Astrocyte (in vitro differentiated cells and primary cell): ENCODE data around the gene FAM219B. TPM values are rescaled to one million over a fixed set of nuclear protein-coding genes. Genes with fewer than 3 reads are reported as not detected.

ENCODE experiments used
- DNase-seq: peaks from one replicate; pipeline ENCODE4 v3.0.0-alpha.2; 2010; ENCODE audit warnings: low read depth
- FAIRE-seq: peaks from 2 replicates; lab custom pipeline; 2011; peaks lifted over from hg19 to GRCh38; lab: Jason Lieb, UNC
- H2AFZ ChIP-seq: 2 replicates; pipeline ENCODE4 v1.6.0; 2012; ENCODE audit warnings: low read depth, low read length, inconsistent platforms
- H3K27ac ChIP-seq: 2 replicates; pipeline ENCODE4 v1.5.1; 2011; ENCODE audit warnings: low read depth, low read length, inconsistent platforms
- H3K27me3 ChIP-seq: 2 replicates; pipeline ENCODE4 v1.6.0; 2011; ENCODE audit warnings: low read length, inconsistent platforms; ENCODE audit not compliant: insufficient read depth
- H3K36me3 ChIP-seq: 2 replicates; pipeline ENCODE4 v1.5.1; 2011; ENCODE audit warnings: low read length, inconsistent platforms; ENCODE audit not compliant: insufficient read depth
- H3K4me1 ChIP-seq: 2 replicates; pipeline ENCODE4 v1.5.1; 2011; ENCODE audit warnings: low read length, inconsistent platforms; ENCODE audit not compliant: insufficient read depth
- H3K4me2 ChIP-seq: 2 replicates; pipeline ENCODE4 v1.6.0; 2012; ENCODE audit warnings: low read length, inconsistent platforms
- H3K4me3 ChIP-seq: 2 replicates; pipeline ENCODE4 v1.5.1; 2011; ENCODE audit warnings: low read depth, mild to moderate bottlenecking, low read length, inconsistent platforms; ENCODE audit not compliant: insufficient read depth
- H3K79me2 ChIP-seq: 2 replicates; pipeline ENCODE4 v1.6.0; 2012; ENCODE audit warnings: mild to moderate bottlenecking, low read length, inconsistent platforms; ENCODE audit not compliant: insufficient read depth
- H3K9ac ChIP-seq: 2 replicates; pipeline ENCODE4 v1.6.0; 2012; ENCODE audit warnings: mild to moderate bottlenecking, low read length, inconsistent platforms
- H3K9me3 ChIP-seq: 2 replicates; pipeline ENCODE4 v1.5.1; 2012; ENCODE audit warnings: low read depth, mild to moderate bottlenecking, low read length, inconsistent platforms; ENCODE audit not compliant: insufficient read depth
- H4K20me1 ChIP-seq: 2 replicates; pipeline ENCODE4 v1.6.0; 2012; ENCODE audit warnings: low read length, inconsistent platforms; ENCODE audit not compliant: insufficient read depth
- H3K27ac Mint-ChIP-seq: one replicate; pipeline ENCODE4 v1.8.0; 2021; ENCODE audit warnings: mild to moderate bottlenecking, mixed read lengths; ENCODE audit not compliant: unreplicated experiment
- H3K27me3 Mint-ChIP-seq: one replicate; pipeline ENCODE4 v1.8.0; 2021; ENCODE audit warnings: low read depth, mixed read lengths; ENCODE audit not compliant: unreplicated experiment
- H3K36me3 Mint-ChIP-seq: one replicate; pipeline ENCODE4 v1.8.0; 2021; ENCODE audit warnings: low read depth, mixed read lengths; ENCODE audit not compliant: unreplicated experiment
- H3K4me1 Mint-ChIP-seq: one replicate; pipeline ENCODE4 v1.8.0; 2021; ENCODE audit warnings: low read depth, mixed read lengths; ENCODE audit not compliant: unreplicated experiment
- H3K4me3 Mint-ChIP-seq: one replicate; pipeline ENCODE4 v1.8.0; 2021; ENCODE audit warnings: mild to moderate bottlenecking, moderate library complexity, mixed read lengths; ENCODE audit not compliant: unreplicated experiment
- H3K9me3 Mint-ChIP-seq: one replicate; pipeline ENCODE4 v1.8.0; 2021; ENCODE audit warnings: mild to moderate bottlenecking, mixed read lengths; ENCODE audit not compliant: unreplicated experiment
- CTCF ChIP-seq: IDR thresholded peaks from 2 replicates; pipeline ENCODE4 v1.5.1; 2011; ENCODE audit warnings: low read depth, mild to moderate bottlenecking, inconsistent platforms, low read length, moderate library complexity; ENCODE audit not compliant: insufficient read depth
- EZH2 ChIP-seq: IDR thresholded peaks from 2 replicates; pipeline ENCODE4 v1.6.1; 2012; ENCODE audit warnings: mild to moderate bottlenecking, low read length, inconsistent platforms; ENCODE audit not compliant: insufficient read depth
- total RNA-seq: library from RNA; stranded (reverse); gene quantifications from 2 replicates; pipeline ENCODE4 v1.2.1, GENCODE V29; 2021

The FAM219B gene
- total RNA-seq, 1 donor from 2014 or later: 97.1 TPM

GRCh38 chr15:74908635-74909034 lies 2.0 kb upstream of the FAM219B start:
- Histone ChIP-seq H3K9me3 (no peaks in the 10 kb centered on the region), H3K4me2 (no peak overlapping the region), H3K9ac (no peak overlapping the region), H3K79me2 (peaks cover 24% of the 10 kb centered on the region), H4K20me1 (peaks cover 18% of the 10 kb centered on the region), H3K27me3 (no peaks in the 10 kb centered on the region), H3K27ac (no peak overlapping the region), H3K4me1 (peaks cover 18% of the 10 kb centered on the region), H3K4me3 (no peak overlapping the region), H2AFZ (no peak overlapping the region), H3K36me3 (peaks cover 19% of the 10 kb centered on the region)
- Mint-ChIP-seq H3K9me3 (no peaks in the 10 kb centered on the region), H3K27me3 (no peaks in the 10 kb centered on the region), H3K36me3 (peaks cover 17% of the 10 kb centered on the region), H3K27ac (no peak overlapping the region), H3K4me1 (peaks cover 21% of the 10 kb centered on the region), H3K4me3 (no peak overlapping the region)
- TF ChIP-seq CTCF: no peak
- TF ChIP-seq EZH2: no peak
- no peak for FAIRE-seq
- DNase-seq: no peak

GRCh38 chr15:74907163-74907870 lies 666 bp upstream of the FAM219B start:
- Mint-ChIP-seq H3K36me3 (peaks cover 17% of the 10 kb centered on the region), H3K9me3 (no peaks in the 10 kb centered on the region)
- peak overlapping the region; percentile 82 for H3K27ac ChIP-seq

More at GRCh38 chr15:74907163-74907870, 666 bp upstream of the FAM219B start:
- H3K27me3 Mint-ChIP-seq: no peaks in the 10 kb centered on the region
- H3K9me3 ChIP-seq: no peaks in the 10 kb centered on the region
- peak overlapping the region; percentile 99 for H2AFZ ChIP-seq
- H3K4me3 ChIP-seq: peak overlapping the region; percentile 83
- H3K36me3 ChIP-seq: peaks cover 25% of the 10 kb centered on the region
- FAIRE-seq (no peak), DNase-seq (no peak)
- peak overlapping the region; percentile 98 for H3K27ac Mint-ChIP-seq
- peaks cover 27% of the 10 kb centered on the region for H4K20me1 ChIP-seq
- H3K4me2 ChIP-seq: peak overlapping the region; percentile 98
- H3K4me1 Mint-ChIP-seq: peaks cover 23% of the 10 kb centered on the region
- H3K4me3 Mint-ChIP-seq: peak overlapping the region; percentile 96
- no peaks in the 10 kb centered on the region for H3K27me3 ChIP-seq
- peaks cover 24% of the 10 kb centered on the region for H3K79me2 ChIP-seq
- peak overlapping the region; percentile 94 for H3K9ac ChIP-seq
- peaks cover 19% of the 10 kb centered on the region for H3K4me1 ChIP-seq
- no peak for TF ChIP-seq CTCF
- no peak for TF ChIP-seq EZH2
